ENCODE measurements around the gene ORC2. TPM values are rescaled to one million over a fixed set of nuclear protein-coding genes. Genes with fewer than 3 reads are reported as not detected.
A peak's percentile ranks its signal among the peaks of the same experiment; 100 is the strongest.
"Not testable (repeated sequence)": the region's sequence is repeated elsewhere in the genome, so short reads cannot be mapped to it uniquely, and the experiment has no call there.

Gene ORC2
- total RNA-seq, 1 donor from 2014 or later = 21.8 TPM

GRCh38 chr2:200930947-200931626 is 32.4 kb downstream of the ORC2 start:
- ATAC-seq = no peak

- no peak for ATAC-seq
Measured at GRCh38 chr2:200929334-200930249, 33.9 kb downstream of the ORC2 start.

- ATAC-seq = no peak
Measured at GRCh38 chr2:200922439-200922838, 41.0 kb downstream of the ORC2 start.

- no peak for ATAC-seq
Measured at GRCh38 chr2:200913654-200914053, 49.8 kb downstream of the ORC2 start.

- no peak for ATAC-seq
Measured at GRCh38 chr2:200909958-200910357, 53.5 kb downstream of the ORC2 start.

GRCh38 chr2:200905618-200906296 is 57.7 kb downstream of the ORC2 start:
- ATAC-seq = peak; percentile 77

- peak; percentile 95 for ATAC-seq
Measured at GRCh38 chr2:200901459-200902072, 61.9 kb downstream of the ORC2 start.

- no peak for ATAC-seq
Measured at GRCh38 chr2:200899482-200899881, 64.0 kb downstream of the ORC2 start.

- ATAC-seq = peak; percentile 95
Measured at GRCh38 chr2:200888704-200889625, 74.5 kb downstream of the ORC2 start, which contains the start of the genes NIF3L1 and PPIL3. Gene NIF3L1, plus strand, starts transcription at chr2:200889371. Its CDS starts 2,573 bp downstream, at chr2:200891944. Gene PPIL3, minus strand, starts transcription at chr2:200889077. Its CDS starts 1,462 bp downstream, at chr2:200887615.

GRCh38 chr2:200881715-200882249 is 81.7 kb downstream of the ORC2 start:
- ATAC-seq = not testable (repeated sequence)

- no peak for ATAC-seq
Measured at GRCh38 chr2:200878289-200878880, 85.1 kb downstream of the ORC2 start.

GRCh38 chr2:200877443-200877842 is 86.0 kb downstream of the ORC2 start:
- ATAC-seq = no peak

GRCh38 chr2:200873560-200873959 is 89.9 kb downstream of the ORC2 start:
- no peak for ATAC-seq

GRCh38 chr2:200871151-200871550 is 92.3 kb downstream of the ORC2 start:
- ATAC-seq = no peak

GRCh38 chr2:200869014-200869413 is 94.4 kb downstream of the ORC2 start:
- ATAC-seq = no peak

GRCh38 chr2:200864176-200865034 is 99.1 kb downstream of the ORC2 start, which contains the start of gene CLK1:
Gene CLK1, minus strand, starts transcription at chr2:200864658. Its CDS starts 2,796 bp downstream, at chr2:200861862.
- ATAC-seq = peak; percentile 92

GRCh38 chr2:200863782-200864175 is 99.7 kb downstream of the ORC2 start:
- ATAC-seq = peak; percentile 6

- ATAC-seq = peak; percentile 10
Measured at GRCh38 chr2:200862532-200863000, 100.9 kb downstream of the ORC2 start.

- ATAC-seq = no peak
Measured at GRCh38 chr2:200861617-200862155, 101.8 kb downstream of the ORC2 start.
